Gastrocnemius medialis (tissue), 4 donors: Measurements from ENCODE around the gene BIRC6.

Experiments used
- POLR2A ChIP-seq, 2 donors: fragments of 450-650 bp; IDR thresholded peaks; one replicate each; pipeline ENCODE4 v1.6.1; 2017; ENCODE audit warnings: antibody characterized with exemption in 2 of 2, mild to moderate bottlenecking in 2 of 2, moderate library complexity in 2 of 2
- TF ChIP-seq, protein P1 (sequence below), 5 experiments: fragments of 450-650 bp in 3 of 5; fragments of 200-600 bp in 2 of 5; sonication (generic) in 2 of 5; IDR thresholded peaks in 4 of 5; conservative IDR thresholded peaks in 1 of 5; 1 replicate in 4 of 5; 2 replicates in 1 of 5; pipeline ENCODE4 v1.5.1; 2016 to 2019; ENCODE audit warnings: antibody characterized with exemption in 5 of 5, mild to moderate bottlenecking in 3 of 5, moderate library complexity in 3 of 5

DNA sequence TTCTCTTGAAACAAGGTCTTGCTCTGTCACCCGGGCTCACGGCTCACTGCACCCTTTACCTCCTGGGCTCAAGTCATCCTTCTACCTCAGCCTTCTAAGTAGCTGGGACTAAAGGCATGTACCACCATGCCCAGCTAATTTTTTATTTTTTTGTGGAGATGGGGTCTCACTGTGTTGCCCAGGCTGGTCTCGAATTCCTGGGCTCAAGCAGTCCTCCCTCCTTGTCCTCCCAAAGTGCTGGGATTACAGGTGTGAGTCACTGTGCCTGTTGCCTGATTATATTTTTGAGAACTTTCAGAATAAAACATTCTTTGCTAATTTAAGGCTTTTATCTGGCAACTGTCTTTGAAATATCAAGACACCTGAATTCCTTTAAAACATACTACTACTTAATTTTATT lies 47.9 kb downstream of the BIRC6 start:
- no peak for TF ChIP-seq POLR2A (IDR thresholded peaks at IDR 0.05)
- TF ChIP-seq, protein P1, sequence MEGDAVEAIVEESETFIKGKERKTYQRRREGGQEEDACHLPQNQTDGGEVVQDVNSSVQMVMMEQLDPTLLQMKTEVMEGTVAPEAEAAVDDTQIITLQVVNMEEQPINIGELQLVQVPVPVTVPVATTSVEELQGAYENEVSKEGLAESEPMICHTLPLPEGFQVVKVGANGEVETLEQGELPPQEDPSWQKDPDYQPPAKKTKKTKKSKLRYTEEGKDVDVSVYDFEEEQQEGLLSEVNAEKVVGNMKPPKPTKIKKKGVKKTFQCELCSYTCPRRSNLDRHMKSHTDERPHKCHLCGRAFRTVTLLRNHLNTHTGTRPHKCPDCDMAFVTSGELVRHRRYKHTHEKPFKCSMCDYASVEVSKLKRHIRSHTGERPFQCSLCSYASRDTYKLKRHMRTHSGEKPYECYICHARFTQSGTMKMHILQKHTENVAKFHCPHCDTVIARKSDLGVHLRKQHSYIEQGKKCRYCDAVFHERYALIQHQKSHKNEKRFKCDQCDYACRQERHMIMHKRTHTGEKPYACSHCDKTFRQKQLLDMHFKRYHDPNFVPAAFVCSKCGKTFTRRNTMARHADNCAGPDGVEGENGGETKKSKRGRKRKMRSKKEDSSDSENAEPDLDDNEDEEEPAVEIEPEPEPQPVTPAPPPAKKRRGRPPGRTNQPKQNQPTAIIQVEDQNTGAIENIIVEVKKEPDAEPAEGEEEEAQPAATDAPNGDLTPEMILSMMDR (IDR thresholded peaks at IDR 0.05 in 4 of 5, conservative IDR thresholded peaks at IDR 0.05 in 1 of 5), result no peak
